Globus pallidus (tissue), 1 donor: Measurements from ENCODE around the gene FAXDC2.

ENCODE experiments used
- DNase-seq: peaks from one replicate; pipeline ENCODE4 v3.0.0-alpha.2; 2015; ENCODE audit warnings: low spot score

FAXDC2 gene

GRCh38 chr5:154850255-154851062 is at the start of gene FAXDC2:
TSS of gene FAXDC2 (minus strand) at chr5:154850603. CDS start at chr5:154838178, 12,425 bp downstream.
- DNase-seq, result peak; percentile 93

GRCh38 chr5:154900066-154900465 is 49.7 kb upstream of the FAXDC2 start:
- DNase-seq, result no peak

- DNase-seq, result no peak
These were observed 48.9 kb upstream of the FAXDC2 start for GRCh38 chr5:154899151-154899816.

DNA sequence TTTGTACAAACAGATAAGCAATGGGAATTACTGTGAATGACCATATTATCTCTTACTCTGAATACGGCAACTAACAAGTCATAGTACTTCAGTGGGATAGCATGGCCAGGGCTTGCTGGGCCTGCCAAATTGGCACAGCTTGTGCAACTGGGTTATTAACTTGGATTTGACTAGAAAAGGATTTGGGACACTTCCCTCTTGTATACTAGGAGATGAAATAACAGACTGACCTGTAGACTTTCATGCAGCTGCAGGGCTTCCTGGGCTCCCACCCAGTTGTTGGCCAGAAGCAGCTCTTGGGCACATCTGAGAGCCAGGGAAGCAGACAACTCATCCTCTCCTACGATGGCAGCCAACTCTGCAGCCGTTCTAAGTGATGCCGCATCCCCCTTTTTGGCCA is 47.8 kb upstream of the FAXDC2 start:
- peak; percentile 43 for DNase-seq

- DNase-seq, result no peak
These were observed 46.3 kb upstream of the FAXDC2 start for GRCh38 chr5:154896562-154897165.

GRCh38 chr5:154895606-154896561 is 45.5 kb upstream of the FAXDC2 start:
- DNase-seq, result no peak

DNA sequence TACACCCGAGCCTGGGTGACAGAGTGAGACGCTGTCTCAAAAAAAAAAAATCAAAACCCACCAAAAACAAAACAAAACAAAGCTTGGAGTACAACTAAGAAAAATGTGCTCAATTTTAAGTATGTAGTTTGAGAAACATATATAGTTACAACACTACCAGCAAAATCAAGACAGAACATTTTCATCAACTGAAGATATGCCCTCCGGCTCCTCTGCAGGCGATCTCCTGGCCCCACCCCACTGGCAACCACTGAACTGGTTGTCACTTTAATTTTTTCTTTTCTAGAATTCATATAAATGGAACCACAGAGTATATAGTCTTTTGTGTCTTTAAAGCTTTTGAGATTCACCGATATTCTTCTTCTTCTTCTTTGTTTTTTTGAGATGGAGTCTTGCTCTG is 43.0 kb upstream of the FAXDC2 start:
- DNase-seq, result no peak

DNA sequence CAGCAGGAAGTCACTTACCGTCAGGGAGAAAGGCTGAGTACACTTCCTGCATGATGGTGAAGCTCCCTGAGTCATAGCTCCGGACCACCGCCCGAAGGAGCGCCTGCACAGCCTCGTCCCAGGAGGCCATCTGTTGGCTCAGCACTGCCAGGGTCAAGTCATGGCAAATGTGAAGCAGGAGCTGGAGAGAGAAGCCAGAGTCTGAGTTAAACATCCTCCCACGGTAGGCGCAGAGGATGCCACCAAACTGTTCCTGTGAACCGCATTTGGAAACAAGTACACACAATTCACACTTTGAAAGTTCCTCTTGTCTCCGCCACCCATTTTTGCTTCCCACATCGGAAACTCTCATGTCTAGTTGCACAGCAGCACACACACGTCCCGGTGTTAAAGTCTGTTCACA is 42.0 kb upstream of the FAXDC2 start:
- DNase-seq, result no peak

DNA sequence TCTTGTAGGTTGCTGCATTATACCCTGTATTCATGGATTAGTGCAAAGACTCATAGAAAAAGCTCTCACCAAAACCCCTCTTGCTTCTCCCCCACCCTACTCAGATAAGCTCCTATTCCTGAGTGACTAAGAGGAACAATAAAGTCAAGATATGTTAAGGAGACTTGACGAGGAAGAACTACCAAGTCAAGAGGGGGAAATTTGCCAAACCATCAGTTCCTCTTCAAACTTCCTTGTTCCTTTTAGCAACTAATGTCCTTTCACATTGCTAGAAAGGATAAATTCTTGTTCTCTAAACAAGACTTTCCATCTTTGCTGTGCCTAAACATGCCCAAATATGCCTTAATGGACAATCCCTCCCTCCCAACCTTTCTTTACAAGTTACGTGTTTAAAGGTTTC is 35.0 kb upstream of the FAXDC2 start:
- DNase-seq, result no peak

GRCh38 chr5:154884424-154884823 is 34.0 kb upstream of the FAXDC2 start:
- DNase-seq, result no peak

- no peak for DNase-seq
These were observed 31.6 kb upstream of the FAXDC2 start for GRCh38 chr5:154881986-154882385.

DNA sequence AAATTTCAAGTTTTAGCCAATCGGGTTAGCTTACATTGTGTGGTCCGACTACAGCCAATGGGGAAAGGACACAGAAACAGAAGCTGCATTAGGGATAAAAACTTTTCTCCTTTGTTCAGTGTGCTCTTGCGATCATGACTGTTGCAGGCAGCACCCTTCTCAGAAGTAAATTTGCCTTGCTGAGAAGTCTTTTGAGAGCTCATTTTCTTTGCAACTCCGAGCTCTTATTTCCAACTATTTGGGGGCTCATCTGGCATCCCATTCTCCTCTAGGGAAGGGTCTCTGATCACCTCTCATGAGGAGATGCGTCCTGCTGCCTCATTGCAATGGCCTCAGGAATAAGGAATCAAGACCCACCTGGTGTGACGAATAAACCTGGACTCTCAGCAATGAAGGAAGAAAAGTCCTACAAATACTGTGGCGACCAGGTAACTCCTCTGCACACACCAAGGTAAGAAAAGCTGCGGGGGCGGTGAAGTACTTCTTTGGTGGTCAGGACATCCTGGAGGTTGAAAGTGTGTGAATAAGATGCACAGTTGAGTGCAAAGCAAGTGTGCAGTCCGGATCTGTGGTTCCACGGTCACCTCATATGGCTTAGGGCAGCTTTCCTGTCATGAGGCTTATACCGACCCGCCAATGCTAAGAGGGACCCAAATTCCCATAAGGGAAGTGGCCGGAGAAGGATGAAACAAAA is 28.4 kb upstream of the FAXDC2 start:
- no peak for DNase-seq

- no peak for DNase-seq
These were observed 23.5 kb upstream of the FAXDC2 start for GRCh38 chr5:154873791-154874331.

DNA sequence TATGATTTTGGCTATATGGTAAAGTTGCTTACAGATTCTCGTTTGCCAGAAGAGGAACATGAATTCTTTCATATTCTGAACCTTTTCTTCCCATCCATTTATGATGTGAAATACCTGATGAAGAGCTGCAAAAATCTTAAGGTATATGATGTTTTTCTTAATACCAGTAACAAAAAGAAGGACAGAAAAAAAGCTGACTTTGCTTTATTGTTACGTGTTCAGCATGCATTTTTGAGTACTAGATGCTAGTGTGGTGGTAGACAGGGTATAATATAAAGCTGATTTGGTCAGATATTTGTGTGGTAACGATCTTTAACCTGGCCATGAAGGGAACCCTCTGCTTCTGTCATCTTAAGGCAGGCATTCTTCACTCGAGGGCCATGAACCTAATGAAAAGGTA is 21.3 kb upstream of the FAXDC2 start:
- DNase-seq, result no peak

DNA sequence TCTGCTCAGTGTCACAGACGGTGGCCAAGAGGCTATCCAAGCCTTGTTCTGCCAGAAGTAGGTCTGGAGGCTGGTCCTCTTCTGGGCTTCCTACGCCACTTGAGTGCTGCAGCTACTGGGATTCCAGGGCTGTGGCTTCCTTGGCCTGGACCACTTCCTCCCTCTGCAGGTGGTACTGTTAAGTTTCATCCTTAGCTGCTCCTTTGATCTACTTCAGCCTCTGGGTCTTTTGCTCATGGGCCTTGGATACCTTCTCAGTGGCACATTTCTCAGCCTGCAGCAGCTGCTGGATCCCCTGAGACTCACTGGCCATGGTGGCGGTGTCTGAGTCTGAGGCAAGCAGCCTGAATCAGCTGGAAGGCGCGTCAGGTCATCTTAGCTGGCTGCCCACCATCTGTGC is 18.3 kb upstream of the FAXDC2 start:
- DNase-seq, result no peak

DNA sequence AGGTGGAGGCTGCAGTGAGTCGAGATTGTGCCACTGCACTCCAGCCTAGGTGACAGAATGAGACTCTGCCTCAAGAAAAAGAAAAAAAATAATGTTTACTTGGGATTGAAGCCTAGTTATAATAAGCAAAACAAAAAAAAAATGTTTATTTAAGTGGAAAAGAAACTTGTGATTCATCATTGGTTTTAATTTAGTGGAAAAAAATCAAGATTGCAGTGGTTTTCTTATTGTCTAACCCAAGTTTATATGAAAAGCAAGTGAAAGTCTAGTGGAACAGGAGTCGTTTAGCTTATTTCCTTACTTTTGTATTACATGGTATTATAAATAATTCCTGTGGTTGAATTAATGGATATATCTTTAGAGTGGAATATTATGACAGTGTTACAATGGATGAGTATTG is 16.4 kb upstream of the FAXDC2 start:
- no peak for DNase-seq

DNA sequence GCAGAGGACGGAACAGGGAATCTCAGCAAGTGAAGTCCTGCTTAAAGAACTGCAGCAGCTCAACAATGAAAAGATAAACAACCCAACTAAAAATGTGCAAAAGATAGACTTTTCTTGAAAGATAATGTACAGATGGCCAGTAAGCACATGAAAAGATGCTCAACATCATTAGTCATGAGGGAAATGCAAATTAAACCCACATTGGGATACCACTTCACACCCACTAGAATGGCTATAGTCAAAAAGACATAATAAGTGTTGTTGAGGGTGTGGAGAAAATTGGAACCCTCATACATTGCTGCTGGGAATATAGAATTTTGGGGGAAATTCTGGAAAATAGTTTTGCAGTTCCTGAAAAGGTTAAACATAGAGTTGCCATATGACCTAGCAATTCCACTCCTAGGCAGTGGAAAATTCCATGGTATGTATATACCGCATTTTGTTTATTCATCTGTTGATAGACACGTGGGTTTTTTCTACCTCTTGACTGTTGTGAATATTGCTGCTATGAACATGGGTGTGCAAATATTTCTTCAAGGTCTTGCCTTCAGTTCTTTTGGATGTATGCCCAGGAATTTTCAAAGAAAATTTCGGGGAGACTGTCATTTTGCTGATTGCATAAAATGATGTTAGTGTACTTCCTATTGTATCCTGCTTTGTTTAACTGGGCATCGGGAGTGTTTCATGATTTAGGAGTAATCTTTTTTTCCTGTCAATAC is 15.2 kb upstream of the FAXDC2 start:
- no peak for DNase-seq

- no peak for DNase-seq
These were observed 13.1 kb upstream of the FAXDC2 start for GRCh38 chr5:154863291-154864080.

GRCh38 chr5:154862766-154863165 is 12.4 kb upstream of the FAXDC2 start:
- no peak for DNase-seq

DNA sequence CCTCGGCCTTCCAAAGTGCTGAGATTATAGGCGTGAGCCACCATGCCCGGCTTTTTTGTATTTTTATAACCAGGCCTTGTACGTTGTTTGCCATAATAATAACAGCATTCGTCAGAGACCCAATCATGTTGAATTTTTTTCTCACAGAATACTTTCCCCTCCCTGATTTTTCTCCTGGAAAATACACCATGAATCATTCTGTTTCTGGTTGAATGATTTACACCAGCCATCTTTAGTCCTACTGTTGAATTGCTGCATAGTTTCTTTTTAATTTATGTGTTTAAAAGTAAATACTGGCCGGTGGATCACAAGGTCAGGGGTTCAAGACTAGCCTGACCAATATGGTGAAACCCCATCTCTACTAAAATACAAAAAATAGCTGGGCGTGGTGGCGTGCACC is 11.5 kb upstream of the FAXDC2 start:
- no peak for DNase-seq
